GM20000 (cell line): ENCODE data around the gene MICAL3.

Experiments
- DNase-seq: peaks from one replicate; pipeline ENCODE4 v3.0.0; 2012; ENCODE audit warnings: low spot score
- CTCF ChIP-seq: IDR thresholded peaks from 2 replicates; pipeline ENCODE4 v1.5.1; 2012; ENCODE audit warnings: mild to moderate bottlenecking, control low read depth; ENCODE audit errors: extremely low read depth, missing control alignments

MICAL3 gene

GRCh38 chr22:17838180-17838865 is 186.0 kb downstream of the MICAL3 start:
- no peak for DNase-seq
- no peak for TF ChIP-seq CTCF

GRCh38 chr22:17836992-17837742 is 187.2 kb downstream of the MICAL3 start:
- no peak for DNase-seq
- no peak for TF ChIP-seq CTCF

- no peak for TF ChIP-seq CTCF
- no peak for DNase-seq
These were observed 189.1 kb downstream of the MICAL3 start for GRCh38 chr22:17835256-17835655.

- TF ChIP-seq CTCF: no peak
- no peak for DNase-seq
These were observed 190.9 kb downstream of the MICAL3 start for GRCh38 chr22:17833489-17833888.

GRCh38 chr22:17832665-17833064 is 191.7 kb downstream of the MICAL3 start:
- DNase-seq: no peak
- TF ChIP-seq CTCF: no peak

- no peak for DNase-seq
- no peak for TF ChIP-seq CTCF
These were observed 192.7 kb downstream of the MICAL3 start for GRCh38 chr22:17831501-17832251.
